OCI-LY3 (cell line): ENCODE measurements around the gene TMCC2.

ENCODE experiments used
- CTCF ChIP-seq: fragments of 200-600, 300-600 bp; sonication (generic); IDR thresholded peaks from 2 replicates; pipeline ENCODE4 v1.5.1; 2014; ENCODE audit warnings: antibody characterized with exemption, low read length, low read depth
- EZH2phosphoT487 ChIP-seq: fragments of 200-600 bp; shearing (Covaris generic); IDR thresholded peaks from 2 replicates; pipeline ENCODE4 v1.6.1; 2018; ENCODE audit warnings: antibody characterized with exemption, mixed run types, low read depth

- no peak for TF ChIP-seq CTCF
- no peak for TF ChIP-seq EZH2phosphoT487
These were observed 42.5 kb downstream of the TMCC2 start for GRCh38 chr1:205270271-205270670.
